CD4-positive, alpha-beta memory T cell (primary cell): ENCODE measurements around the gene RIC3. TPM values are rescaled to one million over a fixed set of nuclear protein-coding genes. Genes with fewer than 3 reads are reported as not detected.

Experiments used
- CTCF ChIA-PET: fragments of 350-600 bp; sonication (Branson Sonifier 250); formaldehyde crosslinking; loops from one replicate; lab custom pipeline; 2021; ENCODE audit warnings: inconsistent platforms; ENCODE audit not compliant: partially characterized antibody; lab: Charles Lee
- POLR2A ChIA-PET: fragments of 350-600 bp; sonication (Branson Sonifier 250); formaldehyde crosslinking; loops from one replicate; lab custom pipeline; 2021; ENCODE audit not compliant: partially characterized antibody; lab: Charles Lee
- DNase-seq, 5 donors: peaks; one replicate each; pipeline versions ENCODE4 v3.0.0 to v3.0.0-alpha.2; 2020 to 2022; ENCODE audit warnings: mixed read lengths in 1 of 5
- H3K27ac ChIP-seq: one replicate; pipeline ENCODE4 v1.7.0; 2013; ENCODE audit warnings: low read depth, low read length
- H3K27me3 ChIP-seq: 2 replicates; pipeline ENCODE4 v1.7.0; 2013; ENCODE audit warnings: mild to moderate bottlenecking, low read length, moderate library complexity; ENCODE audit not compliant: insufficient read depth
- H3K36me3 ChIP-seq: 2 replicates; pipeline ENCODE4 v1.7.0; 2013; ENCODE audit warnings: mild to moderate bottlenecking, low read length, moderate library complexity; ENCODE audit not compliant: insufficient read depth
- H3K4me1 ChIP-seq: 2 replicates; pipeline ENCODE4 v1.7.0; 2013; ENCODE audit warnings: mild to moderate bottlenecking, low read length, moderate library complexity; ENCODE audit not compliant: insufficient read depth
- H3K4me3 ChIP-seq, 2 donors: one replicate each; pipeline ENCODE4 v1.7.0; 2013; ENCODE audit warnings: low read length in 2 of 2, mild to moderate bottlenecking in 1 of 2
- H3K9me3 ChIP-seq, 2 donors: one replicate each; pipeline ENCODE4 v1.7.0; 2013; ENCODE audit warnings: low read length in 2 of 2, control low read depth in 1 of 2; ENCODE audit not compliant: control insufficient read depth in 1 of 2
- H3K27ac Mint-ChIP-seq, 7 donors: one replicate each; pipeline ENCODE4 v1.8.0; 2020 to 2021; ENCODE audit warnings: mixed read lengths in 7 of 7, mild to moderate bottlenecking in 6 of 7, inconsistent platforms in 3 of 7, moderate library complexity in 3 of 7
- H3K27me3 Mint-ChIP-seq, 2 donors: one replicate each; pipeline ENCODE4 v1.8.0; 2020 to 2021; ENCODE audit warnings: mixed read lengths in 2 of 2
- H3K36me3 Mint-ChIP-seq, 2 donors: one replicate each; pipeline ENCODE4 v1.8.0; 2020 to 2021; ENCODE audit warnings: mixed read lengths in 2 of 2, inconsistent platforms in 1 of 2, mild to moderate bottlenecking in 1 of 2
- H3K4me1 Mint-ChIP-seq, 4 donors: one replicate each; pipeline ENCODE4 v1.8.0; 2020 to 2021; ENCODE audit warnings: mixed read lengths in 4 of 4, mild to moderate bottlenecking in 1 of 4
- H3K4me3 Mint-ChIP-seq, 8 donors: one replicate each; pipeline ENCODE4 v1.8.0; 2020 to 2021; ENCODE audit warnings: mixed read lengths in 8 of 8, mild to moderate bottlenecking in 7 of 8, moderate library complexity in 6 of 8, inconsistent platforms in 3 of 8
- H3K9me3 Mint-ChIP-seq, 8 donors: one replicate each; pipeline ENCODE4 v1.8.0; 2020 to 2021; ENCODE audit warnings: mixed read lengths in 8 of 8, mild to moderate bottlenecking in 5 of 8, inconsistent platforms in 3 of 8, moderate library complexity in 1 of 8
- intact Hi-C: fragments of 100-400 bp; cut with micrococcal nuclease; formaldehyde crosslinking; loops from one replicate; pipeline ENCODE4 v1.15.1; 2023
- polyA plus RNA-seq, 2 donors: library from polyadenylated mRNA; unstranded; fragments of 300-500 nt; fragmentation: Illumina TruSeq; gene quantifications; one replicate each; pipeline ENCODE4 v1.2.3, GENCODE V29; 2021
- total RNA-seq, 2 experiments: library from RNA; stranded (reverse); gene quantifications; one replicate each; pipeline ENCODE4 v1.2.3, GENCODE V29; 2021

RIC3 gene
- total and polyA plus RNA-seq, 4 experiments from 2014 or later = 1.8 to 30.0 (median 16.2) TPM

- Mint-ChIP-seq H3K9me3 (peaks cover 0 to under 1% (median 0%) of the 10 kb centered on the region in 8 donors), H3K4me1 (no peaks in the 10 kb centered on the region), H3K36me3 (no peaks in the 10 kb centered on the region), H3K27ac (no peak overlapping the region), H3K4me3 (no peak overlapping the region), H3K27me3 (peaks cover 16 to 33% of the 10 kb centered on the region in 2 donors)
- Histone ChIP-seq H3K4me3 (no peak overlapping the region), H3K9me3 (no peaks in the 10 kb centered on the region), H3K27me3 (no peaks in the 10 kb centered on the region), H3K4me1 (no peaks in the 10 kb centered on the region), H3K36me3 (no peaks in the 10 kb centered on the region), H3K27ac (no peak overlapping the region)
- POLR2A ChIA-PET = no interaction called here
- intact Hi-C loops = no loop called here
- CTCF ChIA-PET = interaction anchor here (0.6 to 2.3 kb wide), 12 partner anchors 10 to 375 kb away, joined by 3 to 25 read pairs (median 5); partner anchors contain the start of gene LMO1
- DNase-seq = peak in 3 of 5 donors; percentile 10 to 11 (median 11)
Observed at GRCh38 chr11:8192016-8192895, 23.4 kb upstream of the RIC3 start.

- no peaks in the 10 kb centered on the region for H3K27me3 ChIP-seq
- H3K27ac Mint-ChIP-seq = no peak overlapping the region
- H3K4me1 ChIP-seq = no peaks in the 10 kb centered on the region
- H3K9me3 Mint-ChIP-seq = peaks cover 0 to 2% (median 0%) of the 10 kb centered on the region in 8 donors
- intact Hi-C loops = no loop called here
- DNase-seq = no peak
- H3K36me3 Mint-ChIP-seq = no peaks in the 10 kb centered on the region
- no peaks in the 10 kb centered on the region for H3K36me3 ChIP-seq
- H3K27ac ChIP-seq = no peak overlapping the region
- POLR2A ChIA-PET = no interaction called here
- no peaks in the 10 kb centered on the region for H3K9me3 ChIP-seq
- no peaks in the 10 kb centered on the region for H3K4me1 Mint-ChIP-seq
- no peak overlapping the region for H3K4me3 ChIP-seq
- CTCF ChIA-PET = interaction anchor here (1.0 to 1.5 kb wide), 5 partner anchors 12 to 376 kb away, joined by 3 to 5 read pairs (median 3); partner anchors contain the start of gene EIF3F
- no peak overlapping the region for H3K4me3 Mint-ChIP-seq
- H3K27me3 Mint-ChIP-seq = peaks cover 13 to 29% of the 10 kb centered on the region in 2 donors
Observed at GRCh38 chr11:8190431-8190830, 21.6 kb upstream of the RIC3 start.

GRCh38 chr11:8186429-8186828 lies 17.6 kb upstream of the RIC3 start:
- Histone ChIP-seq H3K27me3 (no peaks in the 10 kb centered on the region), H3K4me1 (no peaks in the 10 kb centered on the region), H3K9me3 (no peaks in the 10 kb centered on the region), H3K27ac (no peak overlapping the region), H3K36me3 (no peaks in the 10 kb centered on the region), H3K4me3 (no peak overlapping the region)
- Mint-ChIP-seq H3K9me3 (peaks cover 0 to 3% (median 0%) of the 10 kb centered on the region in 8 donors), H3K4me3 (no peak overlapping the region), H3K36me3 (no peaks in the 10 kb centered on the region), H3K27ac (no peak overlapping the region), H3K27me3 (peaks cover 13 to 14% of the 10 kb centered on the region in 2 donors), H3K4me1 (no peaks in the 10 kb centered on the region)
- CTCF ChIA-PET = interaction anchor here (1.0 to 1.8 kb wide), 3 partner anchors 8 to 15 kb away, joined by 3 to 4 read pairs (median 4); no protein-coding TSS in a partner anchor
- DNase-seq = no peak
- intact Hi-C loops = no loop called here
- POLR2A ChIA-PET = no interaction called here

GRCh38 chr11:8183111-8183510 lies 14.3 kb upstream of the RIC3 start:
- DNase-seq = no peak
- no peak overlapping the region for H3K4me3 Mint-ChIP-seq
- no peak overlapping the region for H3K4me3 ChIP-seq
- no peaks in the 10 kb centered on the region for H3K4me1 Mint-ChIP-seq
- H3K4me1 ChIP-seq = no peaks in the 10 kb centered on the region
- H3K27me3 Mint-ChIP-seq = peaks cover 7 to 15% of the 10 kb centered on the region in 2 donors
- no peaks in the 10 kb centered on the region for H3K9me3 ChIP-seq
- H3K27ac Mint-ChIP-seq = no peak overlapping the region
- intact Hi-C loops = no loop called here
- CTCF ChIA-PET = interaction anchor here (3.4 kb wide), 1 partner anchor 10 kb away, joined by 16 read pairs; no protein-coding TSS in a partner anchor
- no peaks in the 10 kb centered on the region for H3K27me3 ChIP-seq
- peaks cover 0 to 3% (median 0%) of the 10 kb centered on the region in 8 donors for H3K9me3 Mint-ChIP-seq
- H3K36me3 Mint-ChIP-seq = no peaks in the 10 kb centered on the region
- POLR2A ChIA-PET = no interaction called here
- H3K27ac ChIP-seq = no peak overlapping the region
- H3K36me3 ChIP-seq = no peaks in the 10 kb centered on the region

GRCh38 chr11:8180469-8180868 lies 11.6 kb upstream of the RIC3 start:
- Mint-ChIP-seq H3K9me3 (peaks cover 0 to 3% (median 0%) of the 10 kb centered on the region in 8 donors), H3K27ac (no peak overlapping the region), H3K4me3 (no peak overlapping the region), H3K4me1 (no peaks in the 10 kb centered on the region), H3K27me3 (peaks cover 3 to 10% of the 10 kb centered on the region in 2 donors), H3K36me3 (no peaks in the 10 kb centered on the region)
- no peak overlapping the region for H3K4me3 ChIP-seq
- CTCF ChIA-PET = no interaction called here
- no peaks in the 10 kb centered on the region for H3K27me3 ChIP-seq
- H3K9me3 ChIP-seq = no peaks in the 10 kb centered on the region
- no peaks in the 10 kb centered on the region for H3K4me1 ChIP-seq
- H3K27ac ChIP-seq = no peak overlapping the region
- POLR2A ChIA-PET = no interaction called here
- intact Hi-C loops = no loop called here
- no peak for DNase-seq
- no peaks in the 10 kb centered on the region for H3K36me3 ChIP-seq

GRCh38 chr11:8178297-8178696 lies 9.5 kb upstream of the RIC3 start:
- ChIA-PET POLR2A (interaction anchor here (1.0 kb wide), 1 partner anchor 9 kb away, joined by 3 read pairs; the partner anchor contains the start of gene RIC3), CTCF (interaction anchor here (1.3 to 1.5 kb wide), 2 partner anchors 12 to 15 kb away, joined by 5 to 6 read pairs; no protein-coding TSS in a partner anchor)
- no peaks in the 10 kb centered on the region for H3K27me3 ChIP-seq
- Mint-ChIP-seq H3K4me3 (no peak overlapping the region), H3K9me3 (no peaks in the 10 kb centered on the region), H3K27ac (no peak overlapping the region), H3K36me3 (no peaks in the 10 kb centered on the region), H3K4me1 (no peaks in the 10 kb centered on the region), H3K27me3 (peaks cover 8 to 9% of the 10 kb centered on the region in 2 donors)
- no peak overlapping the region for H3K27ac ChIP-seq
- no peaks in the 10 kb centered on the region for H3K9me3 ChIP-seq
- no peaks in the 10 kb centered on the region for H3K36me3 ChIP-seq
- intact Hi-C loops = no loop called here
- H3K4me1 ChIP-seq = no peaks in the 10 kb centered on the region
- DNase-seq = no peak
- H3K4me3 ChIP-seq = no peak overlapping the region

- no peaks in the 10 kb centered on the region for H3K36me3 ChIP-seq
- Mint-ChIP-seq H3K4me1 (no peaks in the 10 kb centered on the region), H3K4me3 (no peak overlapping the region), H3K36me3 (no peaks in the 10 kb centered on the region), H3K27me3 (peaks cover 12 to 14% of the 10 kb centered on the region in 2 donors), H3K9me3 (no peaks in the 10 kb centered on the region), H3K27ac (no peak overlapping the region)
- H3K4me1 ChIP-seq = no peaks in the 10 kb centered on the region
- ChIA-PET POLR2A (no interaction called here), CTCF (no interaction called here)
- H3K27me3 ChIP-seq = no peaks in the 10 kb centered on the region
- DNase-seq = no peak
- intact Hi-C loops = no loop called here
- H3K4me3 ChIP-seq = no peak overlapping the region
- no peak overlapping the region for H3K27ac ChIP-seq
- H3K9me3 ChIP-seq = no peaks in the 10 kb centered on the region
Observed at GRCh38 chr11:8177136-8177535, 8.3 kb upstream of the RIC3 start.
